Measurements from ENCODE around the gene CUEDC1.
"Not testable (repeated sequence)": the region's sequence is repeated elsewhere in the genome, so short reads cannot be mapped to it uniquely, and the experiment has no call there.

CUEDC1 gene

DNA sequence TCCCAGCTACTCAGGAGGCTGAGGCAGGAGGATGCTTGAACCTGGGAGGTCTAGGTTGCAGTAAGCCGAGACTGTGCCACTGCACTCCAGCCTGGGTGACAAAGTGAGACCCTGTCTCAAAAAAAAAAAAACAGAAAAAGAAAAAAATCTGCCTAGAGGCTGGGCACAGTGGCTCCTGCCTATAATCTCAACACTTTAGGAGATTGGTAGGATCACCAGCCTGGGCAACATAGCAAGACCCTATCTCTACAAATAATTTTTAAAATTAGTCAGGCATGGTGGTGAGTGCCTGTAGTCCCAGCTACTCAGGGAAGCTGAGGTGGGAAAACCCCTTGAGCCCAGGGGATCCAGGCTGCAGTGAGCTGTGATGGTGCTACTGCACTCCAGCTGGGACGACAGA, 17.7 kb downstream of the CUEDC1 start:
- no peak for DNase-seq

DNA sequence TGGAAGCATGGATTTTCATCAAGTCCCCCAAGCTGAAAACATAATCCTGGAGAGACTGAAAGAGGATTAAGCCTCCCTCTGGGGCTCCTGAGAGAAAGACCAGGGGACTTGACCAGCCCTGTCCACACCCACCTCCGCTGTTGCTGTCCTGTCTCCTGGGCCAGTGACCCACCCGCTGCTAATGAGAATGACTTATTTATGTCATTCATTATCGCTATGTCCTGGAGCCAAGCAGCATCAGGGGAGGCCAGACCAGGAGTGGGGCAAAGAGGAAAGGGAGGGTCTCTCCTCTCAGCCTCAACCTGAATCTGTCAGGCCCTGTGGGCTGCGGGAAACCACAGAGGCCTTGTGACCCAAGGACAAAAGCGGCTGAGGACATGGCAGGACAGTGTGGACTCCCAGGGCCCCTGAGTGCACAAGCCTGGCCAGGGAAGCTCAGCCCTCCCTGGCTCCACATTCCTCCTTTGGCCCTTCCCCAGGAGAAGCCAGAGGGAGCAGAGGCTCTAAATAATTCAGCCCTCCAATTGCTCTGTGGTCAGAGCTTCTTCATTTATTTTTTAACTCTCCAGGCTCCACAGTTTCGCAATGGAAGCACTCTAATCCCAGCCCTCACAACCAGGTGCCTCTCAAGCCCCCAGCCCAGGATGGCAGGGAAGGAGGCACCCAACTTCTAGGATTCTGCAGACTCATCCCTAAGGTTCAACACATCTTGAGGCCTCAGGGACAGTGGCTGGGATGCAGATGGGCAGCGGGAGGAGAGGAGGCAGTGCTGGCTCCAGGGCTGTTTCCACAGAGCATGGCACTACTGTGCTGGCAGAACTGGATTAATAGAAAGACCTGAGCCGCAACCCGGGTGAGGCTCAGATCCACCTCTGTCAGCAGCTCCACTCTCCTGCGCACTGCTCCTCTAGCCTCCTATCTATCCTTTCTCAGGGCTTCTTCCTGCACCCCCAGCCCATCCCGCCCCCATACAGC, 19.1 kb downstream of the CUEDC1 start:
- DNase-seq = no peak

DNA sequence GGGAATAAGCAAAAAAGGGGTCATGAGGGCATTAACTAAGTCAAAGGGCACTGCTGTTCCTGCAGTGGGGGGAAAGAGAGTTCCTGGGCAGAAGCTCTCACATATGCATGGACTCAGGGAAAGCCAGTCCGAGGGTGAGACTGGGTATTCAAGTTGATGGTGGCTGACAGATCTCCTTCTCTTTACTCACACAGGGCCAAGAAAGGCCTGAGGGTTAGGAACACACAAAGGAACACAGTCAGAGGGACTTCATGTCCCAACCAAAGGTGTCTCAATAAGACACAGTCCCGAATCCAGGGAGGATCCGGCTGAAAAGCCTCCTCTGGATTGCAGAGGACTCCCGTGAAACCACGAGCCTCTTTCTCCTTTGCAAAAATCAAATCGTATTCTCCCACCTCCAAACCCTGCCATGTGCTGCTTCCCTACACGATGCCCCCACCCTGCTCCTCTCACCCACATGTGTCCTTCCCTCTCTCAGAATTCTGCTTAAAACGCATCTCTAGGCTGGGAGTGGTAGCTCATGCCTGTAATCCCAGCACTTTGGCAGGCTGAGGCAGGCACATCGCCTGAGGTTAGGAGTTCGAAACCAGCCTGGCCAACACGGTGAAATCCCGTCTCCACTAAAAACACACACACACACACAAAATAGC, 23.6 kb downstream of the CUEDC1 start:
- no peak for DNase-seq

DNA sequence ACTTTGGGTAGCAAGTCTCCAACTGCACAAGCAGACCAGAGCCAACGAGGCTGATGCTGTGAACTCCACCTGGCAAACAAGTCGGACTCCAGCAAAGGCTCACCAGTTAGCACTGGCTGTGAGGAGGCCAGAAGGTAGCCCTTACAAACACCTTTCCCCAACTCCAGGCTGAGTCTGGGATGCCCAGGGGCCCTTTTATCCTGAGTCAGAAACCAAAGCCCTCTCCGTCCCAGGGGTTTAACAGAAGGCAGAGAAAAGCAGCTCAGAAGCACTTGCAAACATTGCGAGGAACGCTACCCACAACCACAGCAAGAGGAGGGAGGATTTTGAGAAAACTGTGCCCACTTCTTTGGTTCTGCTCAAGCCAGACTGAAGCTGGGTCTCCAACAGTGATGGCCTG, 25.0 kb downstream of the CUEDC1 start:
- no peak for DNase-seq

DNA sequence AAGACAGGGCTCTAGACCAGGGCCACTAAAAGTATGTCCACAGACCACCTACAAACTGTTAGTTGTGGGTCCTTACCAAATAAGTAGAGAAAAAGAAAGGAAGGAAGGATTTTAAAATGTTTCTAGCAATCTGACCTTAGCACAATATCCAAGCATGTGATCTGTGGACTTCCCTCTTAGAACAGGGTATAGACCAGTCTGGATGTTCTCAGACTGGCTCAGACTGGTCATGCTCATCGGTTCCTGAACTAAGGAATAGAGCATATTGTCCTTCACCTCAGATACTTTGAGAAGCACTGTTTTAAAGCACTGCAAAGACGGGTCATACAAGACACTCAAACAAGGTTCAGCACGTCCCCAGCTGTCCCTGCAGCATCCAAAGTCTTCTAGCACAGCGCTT, 25.8 kb downstream of the CUEDC1 start:
- DNase-seq = no peak

DNA sequence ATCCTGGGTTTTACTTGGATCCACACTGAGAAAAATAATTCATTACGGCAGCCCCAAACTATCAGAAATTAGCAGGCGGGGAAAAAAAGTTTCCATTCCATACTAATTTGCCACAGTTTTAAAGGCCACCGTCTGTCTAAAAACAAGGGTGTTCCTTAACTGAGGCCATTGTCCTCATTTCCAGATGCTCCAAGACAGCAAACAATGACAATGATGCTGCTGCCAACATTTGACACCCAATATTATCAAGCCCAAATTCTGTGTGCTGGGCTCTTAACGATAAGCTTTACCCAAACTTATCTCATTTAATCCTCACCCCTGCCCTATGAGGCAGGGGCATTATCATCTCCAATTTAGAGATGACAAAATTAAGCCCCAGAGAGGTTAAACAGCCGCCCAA, 26.3 kb downstream of the CUEDC1 start:
- DNase-seq = no peak

DNA sequence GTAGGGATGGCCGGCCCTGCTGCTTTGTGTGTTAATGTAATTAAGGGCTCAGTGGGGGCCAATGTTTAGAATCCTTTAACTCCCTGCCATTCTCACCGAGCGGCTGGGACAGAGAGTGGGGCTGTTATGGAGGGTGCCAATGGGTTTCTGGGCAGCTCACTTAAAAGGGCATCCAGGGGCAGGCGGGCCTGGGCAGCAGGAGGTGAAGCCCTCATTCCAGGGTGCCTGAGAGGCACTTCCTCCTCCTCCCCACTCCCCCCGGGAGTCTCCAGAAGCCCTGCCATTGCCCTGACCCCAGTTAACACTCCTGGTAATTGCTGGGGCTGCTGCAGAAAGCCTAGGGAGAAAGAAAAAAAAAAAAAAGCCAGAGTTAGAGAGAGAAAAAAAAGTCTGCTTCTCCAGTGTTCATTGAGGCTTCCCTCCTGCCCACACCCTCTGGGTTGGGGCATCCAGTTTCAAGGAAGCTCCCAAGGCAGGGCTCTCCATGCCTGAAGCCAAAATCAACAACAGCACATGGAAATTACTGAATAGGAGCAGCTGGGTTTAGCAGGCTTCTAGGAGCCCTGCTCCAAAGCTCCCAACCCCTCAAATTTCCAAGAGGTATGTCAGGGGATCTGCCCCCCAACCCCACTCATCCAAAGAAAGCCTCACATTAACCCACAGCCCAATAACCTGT, 28.0 kb downstream of the CUEDC1 start:
- DNase-seq = peak; percentile 51

DNA sequence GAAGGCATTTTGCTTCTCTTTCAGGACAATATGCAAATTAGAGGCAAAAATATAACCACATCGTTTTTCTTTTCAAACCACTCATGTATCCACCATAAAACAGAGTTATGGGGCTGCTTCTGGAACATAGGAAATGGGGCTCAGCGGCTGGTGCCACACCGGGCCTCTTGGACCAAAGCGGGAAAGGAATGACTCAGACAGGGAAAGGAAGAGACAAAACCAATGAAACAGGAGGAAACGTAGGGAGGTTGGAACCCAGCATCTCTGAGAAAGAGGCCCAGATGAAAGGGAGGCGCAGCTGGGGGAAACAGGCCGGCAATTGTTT, 28.5 kb downstream of the CUEDC1 start:
- no peak for DNase-seq

DNA sequence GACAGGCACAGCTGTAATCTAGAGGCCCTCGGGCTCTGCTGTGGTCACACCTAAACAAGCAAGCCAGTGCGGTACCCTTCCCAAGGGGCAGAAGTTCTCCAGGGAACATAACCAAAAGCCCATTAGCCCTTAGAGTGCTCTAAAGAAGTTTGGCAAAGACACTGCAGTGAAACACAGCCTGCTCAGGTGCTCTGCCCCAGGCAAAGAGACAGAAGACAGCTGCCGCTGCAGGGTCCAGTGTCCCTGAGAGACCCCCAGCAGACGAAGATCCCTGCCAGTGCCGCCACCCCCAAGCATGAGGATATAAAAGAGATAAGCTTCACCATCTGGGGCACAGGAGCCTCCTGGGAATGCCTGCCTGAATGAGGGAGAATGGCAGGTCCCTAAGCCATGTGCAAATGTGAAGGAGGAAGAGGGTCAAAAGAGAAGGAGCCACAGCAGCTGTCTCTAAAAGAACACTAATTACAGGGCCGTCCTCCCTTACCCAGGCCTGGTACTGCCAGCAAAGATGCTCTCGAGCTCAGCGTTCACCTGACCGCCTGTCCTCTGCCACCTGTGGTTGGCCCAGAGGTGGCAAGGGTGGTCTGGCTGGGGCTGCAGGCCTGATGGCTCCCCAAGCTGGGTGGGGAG, 29.7 kb downstream of the CUEDC1 start:
- DNase-seq = no peak

DNA sequence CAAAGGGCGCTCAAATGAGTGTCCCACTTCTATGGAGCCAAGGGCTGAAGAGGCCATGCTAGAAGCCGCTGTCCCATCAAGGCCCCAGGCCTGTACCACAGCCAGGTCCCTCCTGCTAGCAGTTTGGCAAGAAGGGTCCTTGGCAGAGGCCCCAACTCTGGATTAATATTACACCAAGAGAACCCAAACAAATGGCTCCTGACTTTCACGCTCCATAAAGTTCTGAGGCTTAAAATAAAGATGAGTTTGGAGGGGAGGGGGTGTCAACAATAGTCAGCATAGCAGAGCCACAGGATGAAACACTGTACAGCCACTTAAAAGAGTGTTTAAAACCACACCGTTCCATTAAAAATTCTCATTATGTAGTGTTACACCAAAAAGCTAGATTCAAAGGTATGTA, 30.5 kb downstream of the CUEDC1 start:
- peak; percentile 70 for DNase-seq

DNA sequence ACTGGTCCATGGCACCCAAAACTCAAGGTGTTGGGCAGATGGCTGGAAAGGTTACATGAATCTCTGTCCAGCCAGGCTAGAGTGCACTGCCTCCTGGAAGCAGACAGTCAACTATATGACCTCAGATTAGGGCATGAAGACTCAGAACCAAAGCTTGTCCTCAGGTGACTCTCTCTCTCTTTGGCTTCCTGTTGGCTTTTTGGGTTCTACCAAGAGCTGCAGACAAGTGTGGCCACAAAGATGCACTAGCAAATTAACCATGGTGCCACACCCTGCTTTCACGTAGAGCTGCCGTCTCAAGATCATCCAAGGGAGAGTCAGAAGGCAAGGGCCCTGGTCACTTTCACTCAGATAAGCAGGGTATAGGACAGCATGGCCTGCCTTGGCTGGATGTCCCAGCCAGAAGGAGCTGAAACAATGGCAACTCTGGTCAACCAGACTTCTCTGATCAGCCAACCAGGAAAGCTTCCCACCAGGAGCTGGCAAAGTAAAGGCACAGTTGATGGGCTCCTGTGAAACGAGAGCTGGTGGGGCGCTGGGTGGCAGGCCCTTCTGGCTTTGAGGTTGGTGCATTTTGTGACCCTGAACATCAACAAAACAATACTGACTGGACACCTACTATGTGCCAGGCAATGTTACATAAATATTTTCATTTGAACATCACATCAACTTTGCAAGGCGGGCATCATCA, 31.9 kb downstream of the CUEDC1 start:
- DNase-seq = no peak

DNA sequence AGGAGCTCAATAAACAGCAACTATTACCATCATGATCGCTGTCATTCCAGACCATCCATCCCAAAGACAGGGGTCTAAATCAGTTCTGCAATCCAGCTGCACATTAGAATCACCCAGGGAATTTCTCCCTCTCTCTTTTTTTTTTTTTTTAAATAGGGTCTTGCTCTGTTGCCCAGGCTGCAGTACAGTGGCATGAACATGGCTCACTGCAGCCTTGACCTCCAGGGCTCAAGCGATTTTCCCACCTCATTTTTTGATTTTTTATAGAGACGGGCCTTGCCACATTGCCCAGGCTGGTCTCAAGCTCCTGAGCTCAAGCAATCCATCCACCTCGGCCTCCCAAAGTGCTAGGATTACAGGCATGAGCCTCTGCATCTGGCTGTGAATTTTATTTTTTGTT, 32.5 kb downstream of the CUEDC1 start:
- DNase-seq = not testable (repeated sequence)

DNA sequence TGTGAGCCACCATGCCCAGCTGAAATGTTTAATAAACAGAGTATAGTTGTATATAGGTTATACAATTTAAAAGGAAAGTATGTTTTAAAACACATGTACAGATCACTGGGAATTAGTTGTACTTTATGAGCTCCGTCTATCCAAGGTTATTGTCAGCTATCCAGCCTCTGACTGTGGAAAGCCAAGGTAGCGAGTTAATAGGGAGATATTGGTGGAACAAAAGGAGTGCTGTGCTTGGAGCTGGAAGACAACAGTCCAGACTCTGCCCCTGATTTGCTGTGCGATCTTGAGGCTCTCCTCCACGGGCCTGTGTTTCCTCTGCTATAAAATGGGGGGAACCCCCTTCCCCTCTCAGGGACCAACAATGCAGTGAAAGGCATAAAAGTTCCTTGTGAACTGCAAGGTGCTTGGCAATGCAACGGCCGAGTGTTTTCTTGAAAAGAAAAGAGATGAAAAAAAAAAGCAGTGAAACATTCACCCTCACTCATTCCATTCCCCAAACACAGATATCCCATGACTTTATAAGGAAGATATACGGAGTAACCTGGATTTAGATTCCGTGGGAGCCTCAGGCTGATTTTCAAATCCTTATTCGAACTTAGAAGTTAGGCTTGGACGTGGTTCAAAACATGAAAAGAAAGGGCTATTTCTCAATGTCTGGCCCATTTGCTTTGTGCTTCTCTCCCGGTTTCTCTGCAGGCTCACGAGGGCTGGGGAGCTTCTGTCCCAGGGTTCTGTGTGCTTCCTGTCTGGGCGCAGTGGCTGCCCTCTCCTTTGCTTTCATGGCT, 34.1 kb downstream of the CUEDC1 start:
- DNase-seq = no peak

DNA sequence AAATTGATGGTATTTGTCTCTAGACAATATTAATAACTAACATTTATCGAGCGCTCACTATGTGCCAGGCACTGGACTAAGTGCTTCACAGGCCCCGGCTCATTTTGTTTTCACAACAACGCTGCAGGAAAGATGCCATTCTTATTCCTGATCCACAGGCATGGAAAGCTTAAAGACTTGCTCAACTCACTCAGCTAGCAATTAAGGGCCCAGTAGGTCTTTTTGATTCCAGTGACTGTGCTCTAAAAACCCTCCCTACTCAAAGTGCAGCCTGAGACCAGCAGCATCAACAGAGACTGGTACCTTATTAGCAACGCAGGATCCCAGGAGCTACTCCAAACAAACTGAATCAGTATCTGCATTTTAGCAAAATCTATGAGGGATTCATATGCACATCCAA, 35.3 kb downstream of the CUEDC1 start:
- no peak for DNase-seq

DNA sequence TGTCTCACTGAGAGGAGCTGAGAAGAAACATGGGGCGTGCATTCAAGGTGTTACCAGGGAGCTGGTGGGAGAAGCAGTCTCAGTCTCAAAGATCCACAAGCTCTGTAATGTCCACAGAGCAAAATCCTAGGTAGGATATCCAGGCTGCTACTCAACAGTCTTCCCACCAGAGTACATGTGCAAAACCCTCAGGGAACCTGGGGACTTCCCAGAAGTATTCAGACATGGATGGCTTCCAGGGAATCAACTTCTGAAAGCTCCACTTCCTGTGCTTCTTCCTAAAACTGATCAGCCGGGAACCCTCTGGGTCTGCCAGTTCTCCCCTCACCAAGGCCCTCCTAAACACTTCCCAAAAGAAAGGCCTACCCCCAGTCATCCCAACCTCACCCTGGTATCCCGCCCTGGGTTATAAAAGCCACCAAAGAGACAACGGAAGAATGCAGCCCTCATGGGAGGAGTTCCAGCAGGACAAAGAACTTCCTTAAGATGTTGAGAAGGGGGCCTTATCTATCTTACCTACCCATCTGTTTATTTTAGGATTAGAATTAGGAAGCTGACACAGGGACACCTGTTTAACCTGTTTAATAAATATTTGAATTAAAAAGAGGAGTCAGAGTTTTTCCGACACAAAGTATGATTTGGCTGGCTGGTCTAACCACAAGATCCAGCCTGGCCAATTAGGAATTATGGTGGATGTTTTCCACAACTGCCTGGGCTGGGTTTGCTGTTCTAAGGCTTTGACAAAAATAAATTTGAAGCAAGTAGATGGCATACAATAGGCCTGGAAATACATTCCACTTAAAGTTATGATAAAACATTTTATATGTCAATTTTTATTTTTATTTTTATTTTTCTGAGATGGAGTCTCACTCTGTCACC, 37.0 kb downstream of the CUEDC1 start:
- no peak for DNase-seq

DNA sequence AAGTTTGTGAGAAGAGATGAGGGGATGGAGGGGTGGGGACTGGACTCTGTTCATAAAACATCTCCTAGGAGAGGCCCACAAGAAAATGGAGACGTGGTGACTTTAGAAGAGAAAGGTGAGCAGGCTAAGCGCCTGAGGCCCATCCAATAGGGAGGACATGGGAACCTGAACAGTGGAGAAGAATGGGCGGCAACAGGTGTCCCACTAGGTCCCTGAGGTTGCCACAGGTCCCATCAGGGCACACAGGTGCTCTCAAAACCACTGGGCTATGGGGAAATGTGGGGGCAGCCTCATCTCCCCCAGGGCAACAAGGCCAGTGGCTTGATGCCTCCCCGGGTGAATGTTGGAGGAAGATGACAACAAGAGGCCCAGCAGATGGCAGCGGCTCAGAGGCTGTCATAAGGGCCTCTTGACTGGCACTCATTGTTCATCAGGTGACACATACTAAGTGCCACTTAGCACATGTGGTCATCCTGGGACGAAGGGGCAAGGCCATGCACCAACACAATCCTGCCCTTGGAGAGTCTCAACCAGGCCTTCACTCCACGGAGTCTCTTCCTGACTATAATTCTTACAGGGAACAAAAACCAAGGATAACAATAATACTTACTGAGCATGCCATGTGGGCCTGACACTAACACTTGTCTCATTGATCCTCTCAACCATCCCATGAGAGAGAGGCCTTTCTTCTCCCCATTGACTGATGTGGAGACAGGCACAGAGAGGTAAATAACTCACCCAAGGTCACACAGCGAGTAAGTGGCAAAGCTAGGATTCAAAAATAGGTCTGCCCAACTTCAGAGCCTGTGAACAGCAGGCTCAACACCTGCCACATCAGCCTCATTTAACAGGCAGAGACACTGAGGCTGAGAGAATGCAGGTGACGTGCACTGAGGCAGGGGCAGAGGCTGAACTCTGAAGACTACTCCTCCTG, 38.0 kb downstream of the CUEDC1 start:
- DNase-seq = peak; percentile 75

DNA sequence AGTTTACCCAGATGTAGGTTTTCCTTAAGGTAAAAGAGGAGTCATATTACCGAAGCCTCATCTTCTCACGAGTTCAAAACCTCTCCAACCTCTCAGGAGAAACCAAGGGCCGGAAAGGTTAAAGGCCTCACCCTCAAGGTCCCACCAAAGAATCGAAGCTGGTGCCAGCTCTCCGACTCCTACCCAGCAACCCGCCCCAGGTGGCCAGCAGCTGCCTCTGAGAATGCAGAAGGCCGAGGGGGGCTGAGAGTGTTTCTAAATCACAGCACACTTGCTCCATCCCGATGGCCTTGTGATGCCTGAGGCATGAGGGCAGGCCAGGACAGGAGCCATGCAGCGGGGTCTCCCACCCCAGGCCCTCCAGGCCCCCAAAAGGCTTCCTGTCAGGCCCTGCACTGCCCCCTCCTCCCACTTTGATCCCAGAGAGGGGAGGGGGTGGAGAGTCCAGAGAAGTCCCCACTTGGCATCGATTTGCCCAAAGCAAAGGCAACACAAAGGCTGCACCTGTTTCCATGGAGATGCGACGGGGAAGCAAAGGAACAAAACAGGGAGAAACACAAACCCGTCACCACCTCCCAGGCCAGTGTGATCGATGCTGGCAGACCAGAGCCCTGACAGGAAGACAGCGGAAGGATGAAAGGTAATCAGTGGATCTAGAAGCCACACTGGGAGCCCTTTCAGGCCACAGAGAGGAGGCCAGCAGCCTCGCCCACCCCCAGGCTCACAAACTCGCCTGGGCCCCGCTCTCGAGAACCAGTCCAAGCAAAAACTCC, 39.0 kb downstream of the CUEDC1 start:
- peak; percentile 81 for DNase-seq

DNA sequence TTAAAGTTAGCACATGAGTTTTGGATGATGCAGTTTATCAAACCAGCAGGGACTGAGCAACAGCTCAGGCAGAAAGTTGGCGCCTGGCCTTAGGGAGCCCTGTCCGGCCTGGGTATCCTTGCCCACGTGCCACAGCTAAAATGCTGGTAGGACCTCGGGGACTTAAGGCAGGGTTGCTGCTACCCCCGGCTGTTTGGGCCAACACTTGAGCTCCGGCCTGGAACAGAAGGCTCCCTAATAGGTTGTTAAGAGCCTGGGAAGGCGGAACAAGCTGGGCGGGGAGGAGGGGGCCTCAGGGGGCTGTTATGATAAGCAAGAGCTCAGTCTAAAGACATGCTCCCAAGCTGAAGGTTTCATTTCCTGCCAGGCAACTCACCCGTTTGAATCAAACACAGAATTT, 39.7 kb downstream of the CUEDC1 start:
- DNase-seq = peak; percentile 27
